Epithelial cell of prostate (primary cell): ENCODE data around the gene CHD6.

Experiments used
- DNase-seq: peaks from one replicate; pipeline ENCODE4 v3.0.0-alpha.2; 2011; ENCODE audit warnings: low read depth, low spot score
- H3K27ac ChIP-seq: fragments of 450-650 bp; 2 replicates; pipeline ENCODE4 v1.5.1; 2017; ENCODE audit warnings: mild to moderate bottlenecking

Gene CHD6

DNA sequence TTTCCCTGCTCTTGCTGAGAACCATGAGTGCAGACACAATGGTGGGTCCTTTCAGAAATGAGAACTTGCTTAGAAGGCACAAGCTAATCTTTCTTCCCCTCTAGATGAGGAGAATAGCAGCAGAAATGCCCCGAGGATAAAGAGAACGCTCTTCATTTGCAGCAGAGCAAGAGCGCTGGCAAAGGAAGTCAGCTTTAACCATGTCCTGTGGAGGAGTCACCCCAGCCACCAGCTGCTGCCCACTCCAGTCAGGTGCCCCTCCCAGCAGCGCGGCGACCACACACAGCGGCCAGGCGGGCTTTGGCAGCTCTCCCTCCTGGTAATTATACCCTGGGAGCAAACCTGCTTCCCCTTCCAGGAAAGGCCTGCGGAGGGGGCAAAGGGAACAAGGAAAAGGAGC lies 209.2 kb downstream of the CHD6 start:
- no peak overlapping the region for H3K27ac ChIP-seq
- no peak for DNase-seq

DNA sequence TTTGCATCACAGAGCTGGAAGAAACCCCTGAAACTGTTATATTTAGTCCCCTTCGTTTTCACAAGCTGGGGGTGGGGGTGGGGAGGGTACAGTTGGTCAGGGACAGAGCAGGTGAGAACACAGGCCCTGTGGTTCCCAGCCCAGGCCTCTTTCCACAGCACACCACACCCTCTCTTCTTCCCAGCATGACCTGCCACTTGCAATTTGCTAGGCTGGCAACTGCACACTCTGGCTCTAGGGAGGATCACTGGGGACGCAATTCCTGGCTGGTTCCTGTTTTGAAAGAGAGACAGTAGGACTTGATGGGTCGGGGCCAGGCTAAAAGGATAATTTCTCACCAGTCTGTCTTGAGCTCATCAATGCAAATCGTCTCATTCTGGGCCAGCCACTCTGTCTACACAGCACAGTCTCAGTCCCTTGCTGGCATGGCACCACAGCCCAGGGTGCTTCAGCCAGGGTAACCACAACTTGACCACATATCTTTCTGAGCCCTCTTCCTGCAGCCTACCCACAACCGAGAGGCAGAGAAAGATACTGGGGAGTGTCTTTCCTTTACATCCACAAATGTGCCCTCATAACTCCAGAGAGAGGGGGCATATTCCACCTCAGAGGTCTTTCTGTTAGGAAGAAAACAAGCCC lies 209.9 kb downstream of the CHD6 start:
- H3K27ac ChIP-seq = no peak overlapping the region
- DNase-seq = no peak

DNA sequence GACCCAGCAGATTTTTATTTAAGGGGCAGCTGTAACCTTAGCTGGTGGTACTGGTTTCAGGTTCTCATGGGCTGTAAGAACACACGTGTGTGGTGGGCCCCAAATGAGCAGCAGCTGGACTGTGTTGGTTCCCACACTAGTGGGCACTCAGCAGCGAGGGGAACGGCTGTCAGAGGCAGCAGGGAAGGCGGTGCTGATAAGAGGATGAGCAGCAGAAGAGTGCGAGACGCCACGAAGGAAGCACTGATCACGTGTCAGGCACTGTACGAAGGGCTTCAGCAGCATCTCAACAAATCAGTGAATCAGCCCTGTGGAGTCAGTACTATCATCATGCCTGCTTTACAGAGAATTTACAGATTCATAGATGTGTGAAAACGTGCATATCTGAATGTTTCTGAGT lies 210.6 kb downstream of the CHD6 start:
- H3K27ac ChIP-seq = no peak overlapping the region
- DNase-seq = no peak

DNA sequence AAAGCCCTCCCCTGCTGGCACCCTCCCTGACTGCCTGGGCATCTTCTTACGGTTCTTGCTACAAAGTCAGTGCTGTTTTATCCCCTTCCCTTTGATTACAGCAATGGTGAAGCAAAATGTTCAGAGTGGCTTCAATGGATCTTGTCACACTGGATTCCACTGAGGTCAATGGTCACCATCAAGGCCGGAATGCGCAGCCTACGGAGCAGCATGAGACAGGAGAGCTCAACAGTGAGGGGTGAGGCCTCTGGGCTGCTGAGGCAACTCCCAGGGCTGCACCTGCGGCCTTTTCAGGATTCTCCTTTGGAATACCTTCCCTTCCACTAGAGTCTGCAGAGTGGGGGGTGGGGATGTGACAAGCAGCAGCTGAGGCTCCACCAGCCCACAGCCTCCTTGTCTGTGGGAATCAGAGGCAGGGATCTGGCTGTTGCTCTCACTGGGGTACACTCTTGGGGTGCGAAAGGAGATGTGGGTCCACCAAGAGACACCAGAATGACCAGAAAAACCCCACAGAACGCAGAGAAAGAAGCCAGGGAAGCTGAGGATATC lies 211.2 kb downstream of the CHD6 start:
- DNase-seq = no peak
- no peak overlapping the region for H3K27ac ChIP-seq

DNA sequence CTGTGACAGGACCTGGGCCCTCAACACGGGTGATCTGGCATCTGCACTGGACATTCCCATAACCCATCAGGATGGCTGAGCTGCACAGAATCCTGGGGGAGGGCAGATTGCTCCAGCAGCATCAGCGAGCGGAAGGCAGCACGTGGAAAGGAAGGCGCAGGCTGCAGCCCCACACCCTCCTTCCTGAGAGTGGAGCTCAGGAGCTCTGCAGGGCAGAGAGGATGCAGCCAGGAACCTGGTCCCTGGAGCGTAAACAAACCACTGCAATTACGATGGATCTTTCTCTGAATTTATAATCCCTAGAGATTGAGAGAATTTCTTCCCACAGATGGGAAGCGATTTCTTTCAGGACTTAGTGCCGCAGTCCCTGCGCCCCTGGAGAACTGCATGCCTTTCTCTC lies 211.8 kb downstream of the CHD6 start:
- H3K27ac ChIP-seq = no peak overlapping the region
- no peak for DNase-seq

DNA sequence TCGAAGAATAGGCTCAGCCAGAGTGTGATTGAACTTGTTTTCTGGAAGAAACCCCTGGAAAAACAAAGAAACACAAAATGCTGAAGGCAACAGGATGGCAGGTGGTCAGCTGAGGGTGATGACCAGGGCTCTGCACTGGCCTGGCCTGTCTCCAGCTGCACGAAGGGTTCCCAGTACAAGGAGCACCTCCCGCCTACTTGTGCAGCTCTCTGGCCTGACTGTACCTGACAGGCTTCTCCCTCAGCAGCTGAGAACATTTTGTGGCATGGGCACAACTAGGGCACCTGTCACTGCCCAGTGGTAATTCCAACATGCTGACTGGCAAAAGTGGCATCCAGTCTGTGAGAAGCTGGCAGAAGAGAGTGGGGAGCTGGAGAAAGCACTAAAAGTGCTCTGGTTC lies 212.7 kb downstream of the CHD6 start:
- no peak for DNase-seq
- H3K27ac ChIP-seq = no peak overlapping the region

DNA sequence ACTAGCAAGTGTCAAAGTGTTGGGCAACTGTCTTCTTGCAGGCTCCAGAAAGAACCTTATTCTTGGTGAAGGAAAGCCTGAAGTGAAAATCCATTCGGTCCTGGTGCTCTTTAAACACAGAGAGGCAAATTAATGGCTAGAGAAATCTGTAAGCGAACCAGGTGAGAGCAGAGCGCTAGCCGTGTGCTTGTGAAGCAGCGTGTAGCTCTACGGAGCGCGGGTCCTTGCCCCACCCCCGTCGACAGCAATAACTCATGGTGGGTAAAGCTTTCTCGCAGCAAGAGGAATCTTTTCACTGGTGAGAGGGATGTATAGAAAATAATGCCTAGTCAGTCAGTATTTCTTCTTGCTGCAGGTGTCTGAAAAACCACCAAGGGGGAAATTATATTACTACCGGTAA lies 214.6 kb downstream of the CHD6 start:
- no peak overlapping the region for H3K27ac ChIP-seq
- DNase-seq = no peak

DNA sequence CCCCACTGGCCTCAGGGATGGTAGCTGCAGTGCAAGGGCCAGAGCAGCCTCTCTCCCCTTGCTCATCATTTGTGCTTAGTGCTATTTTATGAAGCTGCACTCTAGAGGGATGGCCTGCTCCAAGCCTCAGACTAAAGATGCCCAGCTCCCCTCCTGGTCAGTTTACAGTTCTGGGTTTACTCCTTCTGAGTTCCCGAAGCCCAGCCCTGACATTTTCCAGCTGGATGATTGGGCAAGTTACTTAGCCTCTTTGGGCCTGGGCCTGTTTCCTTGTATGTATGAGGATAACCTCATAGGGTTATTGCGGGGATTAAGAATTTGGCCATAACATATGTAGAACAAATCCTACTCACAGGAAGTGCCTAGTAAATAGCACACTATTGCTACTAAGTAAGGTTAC lies 219.8 kb downstream of the CHD6 start:
- no peak overlapping the region for H3K27ac ChIP-seq
- DNase-seq = no peak

DNA sequence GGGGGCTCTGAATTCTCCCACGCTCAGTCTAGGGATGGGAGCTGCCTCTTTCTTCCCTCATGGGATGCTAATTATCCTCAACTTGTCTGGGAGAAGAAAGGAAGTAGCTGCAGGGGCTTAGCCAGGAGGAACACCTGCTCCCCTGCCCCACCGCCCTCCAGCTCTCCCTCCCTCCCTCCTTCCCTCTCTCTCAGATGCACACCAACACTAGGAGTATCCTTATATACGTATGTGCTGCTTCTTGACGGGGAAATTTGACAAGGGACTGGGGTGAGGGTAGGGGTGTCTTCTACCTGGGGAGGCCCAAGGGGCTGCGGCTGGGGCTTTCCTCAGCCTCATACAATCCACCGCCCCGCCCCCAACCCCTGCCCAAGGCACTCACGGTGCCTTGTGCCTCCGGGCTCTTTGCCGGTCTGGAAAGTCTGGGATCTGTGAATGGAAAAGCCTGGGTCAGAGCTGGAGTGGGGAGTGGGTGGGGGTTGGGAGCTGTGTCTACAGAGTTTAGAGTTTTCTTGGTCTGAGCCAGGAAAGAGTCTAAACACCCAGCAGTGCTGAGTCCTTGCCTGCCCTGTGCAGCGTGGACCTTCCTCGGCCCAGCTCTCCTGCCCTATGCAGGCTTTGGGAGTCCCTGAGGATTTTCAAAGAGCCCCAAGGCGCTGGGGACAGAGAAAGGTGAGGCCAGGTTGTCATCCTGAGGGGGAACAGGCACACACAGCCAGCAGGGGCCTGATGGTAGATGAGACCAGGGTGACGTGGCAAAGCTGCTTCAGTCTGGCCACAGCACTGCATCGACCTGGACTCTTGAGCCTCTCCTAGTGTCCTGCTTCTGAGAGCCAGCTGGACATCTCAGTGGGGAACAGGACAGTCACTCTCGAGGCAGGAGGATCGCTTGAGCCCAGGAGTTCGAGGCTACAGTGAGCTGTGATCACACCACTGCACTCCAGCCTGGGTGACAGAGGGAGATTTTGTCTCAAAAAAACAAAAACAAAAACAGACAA lies 222.2 kb downstream of the CHD6 start:
- no peak overlapping the region for H3K27ac ChIP-seq
- DNase-seq = no peak

DNA sequence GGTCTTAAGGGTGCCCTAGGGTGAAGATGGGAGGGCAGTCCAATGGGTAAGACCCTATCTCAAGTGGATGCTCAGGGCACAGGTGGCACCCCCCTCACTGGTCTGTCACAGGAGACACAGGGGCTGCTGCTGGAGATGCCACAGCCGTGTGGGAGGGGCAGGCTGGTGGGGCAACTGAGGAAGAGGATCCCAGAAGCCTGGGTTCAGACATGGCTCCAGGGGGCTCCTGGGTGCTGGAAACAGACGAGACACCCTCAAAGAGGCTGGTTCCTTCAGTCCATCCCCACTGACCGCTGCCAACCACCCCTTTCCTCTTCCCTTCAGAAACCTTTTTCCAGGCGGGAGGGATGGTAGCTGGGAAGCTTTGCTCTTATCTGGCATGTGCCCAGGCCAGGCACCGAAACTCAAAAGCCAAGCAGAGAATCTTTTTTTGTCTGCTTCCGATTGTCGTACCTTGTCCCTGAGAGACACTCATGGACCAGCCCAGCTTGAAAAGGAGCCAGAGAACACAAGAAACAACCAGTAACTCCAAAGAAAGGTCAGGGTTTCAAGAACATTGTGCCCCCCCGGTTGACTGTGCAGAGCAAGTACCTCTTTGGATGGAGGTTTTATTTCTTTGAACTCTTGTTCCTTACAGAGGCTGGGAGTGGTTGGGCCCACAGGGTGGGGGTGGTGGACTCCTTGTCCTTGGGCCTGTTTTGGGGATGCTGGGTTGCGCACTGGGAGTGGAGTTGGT lies 223.1 kb downstream of the CHD6 start:
- no peak for DNase-seq
- no peak overlapping the region for H3K27ac ChIP-seq

DNA sequence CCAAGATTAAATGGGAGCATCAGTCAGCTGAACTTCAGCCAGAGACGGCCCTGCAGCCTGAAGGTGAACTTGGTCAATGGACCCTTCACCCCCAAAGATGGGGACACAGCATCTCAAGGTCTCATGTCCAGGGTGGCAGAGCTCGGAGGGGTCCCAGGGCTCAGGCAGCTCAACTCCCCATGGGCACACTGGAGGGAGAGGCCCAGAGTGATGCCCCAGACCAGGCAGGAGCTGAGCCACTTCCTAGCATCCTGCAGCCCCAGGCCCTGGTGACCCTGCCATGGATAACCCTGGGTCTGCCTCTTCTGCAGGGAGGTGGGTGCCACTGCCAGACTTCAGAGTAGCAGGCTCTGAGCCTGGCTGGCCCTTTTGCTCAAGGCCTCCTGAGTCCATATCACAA lies 224.1 kb downstream of the CHD6 start:
- H3K27ac ChIP-seq = no peak overlapping the region
- no peak for DNase-seq

DNA sequence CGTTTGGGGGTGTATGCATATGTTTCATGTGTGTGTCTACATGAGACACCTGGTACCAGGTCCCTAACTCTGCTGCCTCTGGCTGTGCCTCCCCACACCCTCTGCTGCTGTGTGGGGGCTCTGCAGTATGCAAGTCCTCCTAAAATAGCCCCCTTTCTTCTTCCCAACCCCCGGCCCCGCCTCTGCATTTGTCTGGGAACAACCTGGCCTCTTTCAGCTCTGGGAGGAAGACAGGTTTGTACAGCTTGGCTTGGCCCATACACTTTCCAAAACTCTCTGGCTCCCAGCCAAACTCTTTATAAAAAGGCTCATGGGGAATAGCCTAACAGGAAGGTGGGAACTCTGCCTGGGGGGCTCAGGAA lies 224.5 kb downstream of the CHD6 start:
- no peak overlapping the region for H3K27ac ChIP-seq
- DNase-seq = no peak

DNA sequence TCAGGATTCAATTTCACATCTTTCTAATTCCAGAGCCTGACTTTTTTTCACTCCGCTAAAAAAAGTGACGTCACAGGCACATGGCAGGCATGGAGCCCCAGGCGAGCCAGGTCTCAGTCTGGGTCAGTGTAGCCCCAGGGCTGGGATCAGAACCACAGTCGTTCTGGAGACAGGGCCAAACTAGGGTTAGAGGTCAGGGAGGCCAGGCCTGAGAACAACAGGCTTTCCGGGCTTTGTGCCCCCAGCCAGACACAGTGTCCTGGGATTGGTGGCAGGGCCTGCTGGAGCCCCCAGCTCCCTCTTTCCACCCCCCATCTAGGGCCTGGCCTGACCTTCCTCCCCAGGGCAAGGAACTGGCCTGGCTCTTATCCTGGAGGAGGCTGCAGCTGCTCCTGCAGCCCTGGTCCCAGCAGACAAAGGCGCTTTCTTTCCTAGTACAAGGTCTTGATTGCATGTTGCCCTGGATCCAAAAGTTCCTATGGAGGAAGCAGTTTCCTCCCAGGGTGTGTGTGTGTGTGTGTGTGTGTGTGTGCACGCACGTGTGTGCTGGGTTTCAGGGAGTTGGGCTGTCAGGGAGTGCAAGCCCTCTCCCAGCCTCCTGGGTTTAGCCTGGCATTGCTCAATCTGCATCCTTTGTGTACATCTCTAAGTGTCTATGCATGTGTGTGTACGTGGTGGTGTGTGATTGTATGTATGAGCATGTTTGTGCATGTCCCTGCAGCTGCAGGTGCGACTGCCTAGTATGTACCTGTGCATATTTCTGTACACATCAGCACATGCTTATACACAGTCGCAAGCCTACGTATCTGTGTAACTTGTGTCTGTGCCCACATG lies 225.1 kb downstream of the CHD6 start:
- H3K27ac ChIP-seq = no peak overlapping the region
- DNase-seq = peak; percentile 27

DNA sequence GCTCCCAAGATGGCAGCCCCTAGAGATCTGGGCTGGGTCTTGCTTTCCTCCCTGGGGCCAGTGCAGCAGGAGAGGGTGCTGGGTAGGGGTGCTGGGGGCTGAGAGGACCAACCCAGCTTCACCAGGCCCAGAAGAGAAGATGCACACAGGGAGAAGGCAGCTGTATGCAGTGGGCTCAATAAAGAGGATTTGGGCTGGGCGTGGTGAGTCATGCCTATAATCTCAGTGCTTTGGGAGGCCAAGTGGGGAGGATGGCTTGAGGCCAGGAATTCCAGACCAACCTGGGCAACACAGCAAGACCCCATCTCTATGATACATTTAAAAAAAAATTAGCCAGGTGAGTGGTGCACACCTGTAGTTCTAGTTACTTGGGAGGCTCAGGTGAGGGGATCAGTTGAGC lies 225.9 kb downstream of the CHD6 start:
- DNase-seq = no peak
- peak overlapping the region; percentile 56 for H3K27ac ChIP-seq

DNA sequence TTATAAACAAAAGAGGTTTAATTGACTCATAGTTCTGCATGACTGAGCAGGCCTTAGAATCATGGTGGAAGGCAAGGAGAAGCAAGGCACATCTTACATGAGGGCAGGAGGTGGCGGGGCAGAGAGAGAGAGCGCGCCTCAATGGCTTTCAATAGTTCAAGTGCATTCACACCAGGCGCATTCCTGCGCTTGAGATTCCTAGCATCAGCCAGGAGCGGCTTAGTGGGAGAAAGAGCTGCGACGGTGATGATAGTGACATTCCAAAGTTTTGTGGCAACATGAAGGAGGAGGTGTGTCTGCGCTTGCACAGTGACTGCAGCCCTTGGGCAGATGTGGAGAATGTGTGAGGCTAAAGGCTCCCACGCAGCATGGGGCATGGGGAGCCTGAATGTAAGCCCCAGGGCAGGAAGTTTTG lies 226.6 kb downstream of the CHD6 start:
- peak overlapping the region; percentile 56 for H3K27ac ChIP-seq
- DNase-seq = peak; percentile 61

DNA sequence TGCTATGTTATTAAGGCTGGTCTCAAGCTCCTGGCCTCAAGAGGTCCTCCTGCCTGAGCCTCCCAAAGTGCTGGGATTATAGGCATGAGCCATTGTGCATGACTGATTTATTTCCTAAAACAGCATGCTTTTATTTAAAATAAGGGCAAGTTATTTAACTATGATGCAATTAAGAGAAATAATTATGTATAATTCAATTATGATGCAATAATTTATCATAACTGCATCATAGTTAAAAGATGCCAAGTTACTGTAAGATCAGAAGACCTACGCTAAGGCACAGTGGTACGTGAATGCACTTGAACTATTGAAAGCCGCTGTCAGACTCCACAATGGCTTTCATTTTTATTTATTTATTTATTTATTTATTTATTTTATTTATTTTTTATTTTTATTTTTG lies 227.3 kb downstream of the CHD6 start:
- peak overlapping the region; percentile 56 for H3K27ac ChIP-seq
- DNase-seq = no peak

DNA sequence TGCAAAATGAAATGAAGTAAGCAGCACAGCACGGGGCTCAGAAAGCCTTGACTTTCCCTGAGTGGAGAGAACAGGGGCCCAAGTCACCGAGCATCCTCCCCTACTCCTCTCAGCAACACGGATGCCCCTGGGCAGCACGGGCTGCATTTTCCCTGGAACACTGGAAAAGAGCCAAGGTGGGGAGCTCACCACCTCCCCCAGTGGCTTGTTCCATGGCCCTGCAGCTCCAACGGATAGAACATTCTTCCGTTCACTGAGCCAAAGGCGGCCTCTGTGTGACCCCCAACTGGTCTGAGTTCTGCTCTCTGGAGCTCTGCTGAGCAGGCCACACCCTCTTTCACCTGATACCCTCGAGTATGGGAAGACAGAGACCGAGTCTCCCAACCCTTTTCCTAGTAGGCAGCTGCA lies 230.7 kb downstream of the CHD6 start:
- no peak overlapping the region for H3K27ac ChIP-seq
- no peak for DNase-seq

DNA sequence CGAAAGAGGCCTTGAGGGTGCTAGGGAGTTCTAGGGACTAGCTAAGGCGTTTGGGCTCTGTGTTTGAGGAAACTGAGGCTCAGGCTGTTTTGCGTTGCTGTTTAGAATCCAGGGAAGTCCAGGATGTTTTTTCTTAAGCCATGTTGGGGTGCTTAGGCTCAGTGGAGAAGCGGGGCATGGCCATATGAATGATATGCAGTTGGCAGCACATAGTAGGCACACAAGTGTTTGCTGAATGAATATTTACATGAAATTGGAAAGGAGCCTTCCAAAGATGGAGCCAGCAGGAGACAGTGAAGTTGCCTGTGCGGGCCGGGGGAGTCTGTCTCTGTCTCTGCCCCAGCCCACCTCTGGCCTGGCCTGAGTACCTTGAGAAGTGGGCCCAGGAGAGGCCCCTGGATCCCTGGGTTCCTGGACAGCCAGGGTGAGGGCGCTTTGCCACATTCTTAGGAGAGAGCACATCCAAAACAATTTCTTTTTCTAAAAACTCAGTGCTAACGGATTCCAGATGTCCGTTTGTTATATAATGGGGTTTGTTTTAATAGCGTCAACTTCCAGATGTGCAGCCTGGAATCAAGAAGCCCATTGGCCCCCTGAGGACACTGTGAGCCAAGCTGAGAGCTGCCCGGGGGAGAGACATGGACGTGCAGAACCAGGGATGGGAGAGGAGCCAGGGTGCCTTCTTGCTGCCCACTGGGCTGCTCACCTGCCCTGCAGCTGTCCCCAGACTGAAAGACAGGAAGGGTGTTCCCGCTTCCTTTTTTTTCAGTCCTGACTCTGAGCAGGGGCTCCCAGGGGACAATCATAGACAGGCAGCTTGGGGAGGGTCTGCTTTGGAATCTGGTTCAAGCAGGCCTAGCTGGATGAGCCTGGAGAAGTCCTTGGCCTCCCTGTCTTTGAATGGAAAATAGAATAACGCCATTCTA lies 231.4 kb downstream of the CHD6 start:
- H3K27ac ChIP-seq = no peak overlapping the region
- no peak for DNase-seq

DNA sequence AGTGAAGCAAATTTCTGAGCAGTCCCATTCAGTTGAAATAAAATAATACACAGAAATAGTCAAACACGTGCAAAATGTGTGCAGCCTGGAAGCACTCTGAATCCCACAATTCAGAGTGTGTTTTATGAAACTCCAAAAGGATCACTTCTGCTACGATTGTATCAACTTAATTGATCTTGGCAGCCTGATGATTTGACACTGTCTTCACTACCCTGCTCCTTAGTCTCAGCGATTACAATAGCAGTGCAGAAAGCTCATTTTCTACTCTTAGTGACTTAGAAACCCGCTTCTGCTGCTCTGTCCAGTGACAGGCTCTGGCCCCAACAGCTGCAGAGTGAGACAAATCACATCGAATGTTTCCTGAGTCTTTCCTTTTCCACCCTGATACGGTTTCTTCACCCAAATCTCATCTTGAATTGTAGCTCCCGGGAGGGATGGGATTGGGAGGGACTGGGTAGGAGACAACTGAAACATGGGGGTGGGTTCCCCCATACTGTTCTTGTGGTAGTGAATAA lies 235.3 kb downstream of the CHD6 start:
- DNase-seq = no peak

More for the DNA sequence above, 235.3 kb downstream of the CHD6 start:
- H3K27ac ChIP-seq = no peak overlapping the region
